Keratinocyte (primary cell): ENCODE data around the gene LSM3. TPM values are rescaled to one million over a fixed set of nuclear protein-coding genes. Genes with fewer than 3 reads are reported as not detected.

ENCODE experiments used
- DNase-seq: peaks from one replicate; pipeline ENCODE4 v3.0.0-alpha.2; 2011; ENCODE audit warnings: low read depth, missing footprints, low spot score
- FAIRE-seq: peaks from 2 replicates; lab custom pipeline; 2011; peaks lifted over from hg19 to GRCh38; lab: Jason Lieb, UNC
- H2AFZ ChIP-seq: 2 replicates; pipeline ENCODE4 v1.6.0; 2012; ENCODE audit warnings: low read length, control low read depth, inconsistent platforms; ENCODE audit not compliant: control insufficient read depth
- H3K27ac ChIP-seq: 2 replicates; pipeline ENCODE4 v1.5.1; 2011; ENCODE audit warnings: low read length; ENCODE audit not compliant: control insufficient read depth, insufficient read depth
- H3K27me3 ChIP-seq: 3 replicates; pipeline ENCODE4 v1.6.0; 2011; ENCODE audit warnings: low read length; ENCODE audit not compliant: control insufficient read depth, insufficient read depth; ENCODE audit errors: extremely low read depth
- H3K36me3 ChIP-seq, 2 experiments: 2 replicates in 1 of 2; 3 replicates in 1 of 2; pipeline ENCODE4 v1.5.1; 2011; ENCODE audit warnings: low read length in 2 of 2, mild to moderate bottlenecking in 1 of 2; ENCODE audit not compliant: control insufficient read depth in 2 of 2, insufficient read depth in 2 of 2; ENCODE audit errors: extremely low read depth in 1 of 2
- H3K4me1 ChIP-seq: 3 replicates; pipeline ENCODE4 v1.5.1; 2011; ENCODE audit warnings: low read length; ENCODE audit not compliant: control insufficient read depth, insufficient read depth; ENCODE audit errors: extremely low read depth
- H3K4me2 ChIP-seq: 3 replicates; pipeline ENCODE4 v1.6.0; 2011; ENCODE audit warnings: low read depth, low read length; ENCODE audit not compliant: control insufficient read depth, insufficient read depth; ENCODE audit errors: extremely low read depth
- H3K4me3 ChIP-seq, 3 experiments: fragments of 200-600 bp in 1 of 3; sonication (generic) in 1 of 3; 2 replicates in 2 of 3; 3 replicates in 1 of 3; pipeline ENCODE4 v1.5.1; 2011 to 2016; ENCODE audit warnings: low read length in 3 of 3, mild to moderate bottlenecking in 3 of 3, control low read depth in 2 of 3, inconsistent platforms in 1 of 3, low read depth in 1 of 3, mixed read lengths in 1 of 3, mixed run types in 1 of 3, moderate library complexity in 1 of 3; ENCODE audit not compliant: control insufficient read depth in 2 of 3, insufficient read depth in 2 of 3; ENCODE audit errors: extremely low read depth in 1 of 3
- H3K79me2 ChIP-seq: 2 replicates; pipeline ENCODE4 v1.6.0; 2012; ENCODE audit warnings: low read length; ENCODE audit not compliant: control insufficient read depth, insufficient read depth
- H3K9ac ChIP-seq: 3 replicates; pipeline ENCODE4 v1.6.0; 2011; ENCODE audit warnings: low read length; ENCODE audit not compliant: control insufficient read depth, insufficient read depth; ENCODE audit errors: extremely low read depth
- H3K9me1 ChIP-seq: 3 replicates; pipeline ENCODE4 v1.6.0; 2011; ENCODE audit warnings: low read length; ENCODE audit not compliant: control insufficient read depth, insufficient read depth; ENCODE audit errors: extremely low read depth
- H3K9me3 ChIP-seq: 2 replicates; pipeline ENCODE4 v1.5.1; 2012; ENCODE audit warnings: low read depth, low read length; ENCODE audit not compliant: control insufficient read depth
- H4K20me1 ChIP-seq: 3 replicates; pipeline ENCODE4 v1.6.0; 2011; ENCODE audit warnings: low read length; ENCODE audit not compliant: control insufficient read depth, insufficient read depth; ENCODE audit errors: extremely low read depth
- CTCF ChIP-seq, 3 experiments: IDR thresholded peaks in 1 of 3; conservative IDR thresholded peaks in 1 of 3; optimal IDR thresholded peaks in 1 of 3; 2 replicates in 2 of 3; 3 replicates in 1 of 3; pipeline versions ENCODE3 to v1.5.1; 2011; ENCODE audit warnings: low read length in 3 of 3, mild to moderate bottlenecking in 3 of 3, moderate library complexity in 2 of 3, control low read depth in 1 of 3, inconsistent platforms in 1 of 3; ENCODE audit not compliant: insufficient read depth in 2 of 3; ENCODE audit errors: extremely low read depth in 1 of 3
- EZH2 ChIP-seq: IDR thresholded peaks from one replicate; pipeline ENCODE4 v1.6.1; 2012; ENCODE audit warnings: inconsistent platforms, mild to moderate bottlenecking, low read length, moderate library complexity
- dilution Hi-C: fragments of 300-500 bp; cut with MboI; formaldehyde crosslinking; loops from one replicate; pipeline ENCODE4 v1.7.0; 2020; ENCODE audit warnings: low sequenced_read_pairs; ENCODE audit not compliant: extremely low pct_ligation_motif_present
- polyA plus RNA-seq, 5 experiments: library from polyadenylated mRNA; depleted of rRNA in 3 of 5; stranded (reverse) in 3 of 5; stranded (forward) in 1 of 5; unstranded in 1 of 5; fragments of >200 nt; gene quantifications; 1 replicate in 1 of 5; 2 replicates in 3 of 5; 3 replicates in 1 of 5; pipeline versions ENCODE4 v1.2.1 to v1.2.3, GENCODE V29; 2011 to 2012; ENCODE audit warnings: missing spikeins in 2 of 5, low read depth in 1 of 5, low replicate concordance in 1 of 5

Gene LSM3
- polyA plus RNA-seq, 1 donor (not counting 4 experiments of a cell fraction or from before 2014, with no cell fraction given), result 26.1 TPM

GRCh38 chr3:14159426-14159825 lies 19.2 kb upstream of the LSM3 start:
- FAIRE-seq, result no peak
- Histone ChIP-seq H3K4me1 (peaks cover 29% of the 10 kb centered on the region), H3K9me1 (no peaks in the 10 kb centered on the region), H3K27ac (no peak overlapping the region), H3K4me3 (no peak overlapping the region), H2AFZ (no peak overlapping the region), H3K4me2 (no peak overlapping the region), H3K36me3 (peaks cover 22 to 71% of the 10 kb centered on the region in 2 experiments), H3K79me2 (peaks cover 16% of the 10 kb centered on the region), H3K9ac (no peak overlapping the region), H4K20me1 (no peaks in the 10 kb centered on the region), H3K27me3 (no peaks in the 10 kb centered on the region), H3K9me3 (peaks cover 5% of the 10 kb centered on the region)
- DNase-seq, result no peak
- dilution Hi-C loops, result no loop called here
- TF ChIP-seq EZH2, result no peak
- TF ChIP-seq CTCF (optimal IDR thresholded peaks at IDR 0.05 in 1 of 3, IDR thresholded peaks at IDR 0.05 in 1 of 3, conservative IDR thresholded peaks at IDR 0.05 in 1 of 3; ENCODE audit: extremely low read depth in 1 of 3, insufficient read depth in 2 of 3, low read length in 3 of 3), result no peak

GRCh38 chr3:14161282-14161681 lies 17.3 kb upstream of the LSM3 start:
- no peak for DNase-seq
- TF ChIP-seq CTCF (optimal IDR thresholded peaks at IDR 0.05 in 1 of 3, IDR thresholded peaks at IDR 0.05 in 1 of 3, conservative IDR thresholded peaks at IDR 0.05 in 1 of 3; ENCODE audit: extremely low read depth in 1 of 3, insufficient read depth in 2 of 3, low read length in 3 of 3) (no peak), EZH2 (no peak)
- dilution Hi-C loops, result no loop called here
- peaks cover 23% of the 10 kb centered on the region for H3K4me1 ChIP-seq
- no peaks in the 10 kb centered on the region for H3K9me1 ChIP-seq
- no peaks in the 10 kb centered on the region for H4K20me1 ChIP-seq
- FAIRE-seq, result no peak
- no peak overlapping the region for H3K4me3 ChIP-seq
- H3K27me3 ChIP-seq, result no peaks in the 10 kb centered on the region
- H3K9ac ChIP-seq, result no peak overlapping the region
- H2AFZ ChIP-seq, result no peak overlapping the region
- H3K9me3 ChIP-seq, result peaks cover 5% of the 10 kb centered on the region
- no peak overlapping the region for H3K27ac ChIP-seq
- H3K4me2 ChIP-seq, result no peak overlapping the region
- peaks cover 32 to 81% of the 10 kb centered on the region in 2 experiments for H3K36me3 ChIP-seq
- peaks cover 12% of the 10 kb centered on the region for H3K79me2 ChIP-seq
